ENCODE data around the gene MRPS6. TPM values are rescaled to one million over a fixed set of nuclear protein-coding genes. Genes with fewer than 3 reads are reported as not detected.

MRPS6 gene
- total and polyA plus RNA-seq, 7 donors: 38.8 to 191 (median 80.0) TPM

DNA sequence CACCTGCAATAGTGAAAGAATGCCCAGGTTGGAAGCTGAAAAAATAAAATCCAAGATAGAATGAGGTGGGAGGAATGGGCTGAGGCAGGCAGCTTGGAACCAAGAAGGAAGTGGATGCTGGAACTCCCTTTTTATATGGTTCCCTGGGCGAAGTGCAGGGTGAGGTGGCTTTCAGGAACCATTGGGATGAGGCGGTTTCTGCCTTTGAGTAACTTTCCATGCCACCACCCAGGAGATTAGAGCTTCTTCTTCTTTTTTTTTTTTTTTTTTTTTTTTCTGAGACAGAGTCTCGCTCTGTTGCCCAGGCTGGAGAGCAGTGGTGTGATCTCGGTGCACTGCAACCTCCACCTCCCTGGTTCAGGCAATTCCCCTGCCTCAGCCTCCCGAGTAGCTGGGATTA lies 17.8 kb upstream of the MRPS6 start:
- DNase-seq (no peak), ATAC-seq (no peak)
- Histone ChIP-seq H3K27ac (no peak overlapping the region), H3K36me3 (ENCODE audit: insufficient read depth in 1 of 2, low read depth in 1 of 2) (no peaks in the 10 kb centered on the region), H3K4me1 (no peaks in the 10 kb centered on the region), H3K4me3 (no peak overlapping the region), H3K27me3 (ENCODE audit: insufficient read depth in 3 of 3, low read length in 2 of 3) (no peaks in the 10 kb centered on the region), H3K9me3 (no peaks in the 10 kb centered on the region)
- intact Hi-C loops (cut with DNase I): no loop called here
- TF ChIP-seq, protein P1, sequence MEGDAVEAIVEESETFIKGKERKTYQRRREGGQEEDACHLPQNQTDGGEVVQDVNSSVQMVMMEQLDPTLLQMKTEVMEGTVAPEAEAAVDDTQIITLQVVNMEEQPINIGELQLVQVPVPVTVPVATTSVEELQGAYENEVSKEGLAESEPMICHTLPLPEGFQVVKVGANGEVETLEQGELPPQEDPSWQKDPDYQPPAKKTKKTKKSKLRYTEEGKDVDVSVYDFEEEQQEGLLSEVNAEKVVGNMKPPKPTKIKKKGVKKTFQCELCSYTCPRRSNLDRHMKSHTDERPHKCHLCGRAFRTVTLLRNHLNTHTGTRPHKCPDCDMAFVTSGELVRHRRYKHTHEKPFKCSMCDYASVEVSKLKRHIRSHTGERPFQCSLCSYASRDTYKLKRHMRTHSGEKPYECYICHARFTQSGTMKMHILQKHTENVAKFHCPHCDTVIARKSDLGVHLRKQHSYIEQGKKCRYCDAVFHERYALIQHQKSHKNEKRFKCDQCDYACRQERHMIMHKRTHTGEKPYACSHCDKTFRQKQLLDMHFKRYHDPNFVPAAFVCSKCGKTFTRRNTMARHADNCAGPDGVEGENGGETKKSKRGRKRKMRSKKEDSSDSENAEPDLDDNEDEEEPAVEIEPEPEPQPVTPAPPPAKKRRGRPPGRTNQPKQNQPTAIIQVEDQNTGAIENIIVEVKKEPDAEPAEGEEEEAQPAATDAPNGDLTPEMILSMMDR (IDR thresholded peaks at IDR 0.05): no peak
- WGBS, 3 donors: 77 to 91% (median 89%) methylated on average over 5 of the region's 5 CpGs

DNA sequence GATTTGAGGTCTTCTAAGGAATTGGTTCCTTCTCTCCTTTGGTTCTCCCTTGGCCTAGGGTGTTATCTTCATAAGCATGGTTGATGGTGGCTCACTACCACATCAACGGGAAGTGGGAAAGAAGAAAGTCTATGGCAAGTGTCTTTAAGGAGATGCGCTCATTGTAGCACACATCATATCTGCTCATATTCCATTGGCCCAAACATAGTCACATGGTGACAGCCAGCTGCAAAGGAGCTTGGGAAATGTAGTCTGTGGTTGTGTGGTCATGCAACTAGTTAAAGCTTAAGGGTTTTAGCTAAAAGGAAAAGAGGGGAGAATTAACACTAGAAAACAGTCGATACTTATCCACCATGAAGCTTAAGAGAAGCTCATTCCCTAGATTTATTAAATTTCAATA lies 11.4 kb upstream of the MRPS6 start:
- Histone ChIP-seq H3K27ac (no peak overlapping the region), H3K4me1 (no peaks in the 10 kb centered on the region), H3K4me3 (no peak overlapping the region), H3K9me3 (no peaks in the 10 kb centered on the region), H3K36me3 (ENCODE audit: insufficient read depth in 1 of 2, low read depth in 1 of 2) (no peaks in the 10 kb centered on the region), H3K27me3 (ENCODE audit: insufficient read depth in 3 of 3, low read length in 2 of 3) (no peaks in the 10 kb centered on the region)
- 79 to 85% (median 82%) methylated on average over 3 of the region's 3 CpGs for WGBS, 3 donors
- intact Hi-C loops (cut with DNase I): no loop called here
- ATAC-seq (peak in 3 of 4 donors; percentile 55 to 74 (median 69)), DNase-seq (no peak)
- TF ChIP-seq, protein P1 (IDR thresholded peaks at IDR 0.05): no peak

DNA sequence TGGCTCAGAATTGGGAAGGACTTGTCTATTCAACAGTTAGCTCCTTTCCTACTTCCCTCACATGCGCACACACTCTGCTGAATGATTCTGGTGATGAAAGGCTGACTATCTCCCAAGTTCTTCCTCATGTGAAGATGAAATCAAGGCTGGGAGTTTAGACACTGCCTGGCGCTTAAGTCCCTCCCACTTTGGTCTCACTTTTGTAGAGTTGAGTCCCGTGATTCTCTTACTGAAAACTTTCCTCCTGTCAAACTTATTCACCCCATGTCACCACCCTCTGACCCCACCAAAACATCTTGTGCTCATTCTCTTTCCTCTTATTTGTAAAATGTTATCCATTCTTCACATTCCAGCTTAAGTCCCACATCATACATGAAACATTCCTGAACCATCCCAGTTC lies 8.4 kb upstream of the MRPS6 start:
- DNase-seq: no peak
- Histone ChIP-seq H3K9me3 (no peaks in the 10 kb centered on the region), H3K27me3 (ENCODE audit: insufficient read depth in 3 of 3, low read length in 2 of 3) (no peaks in the 10 kb centered on the region), H3K27ac (no peak overlapping the region), H3K4me1 (no peaks in the 10 kb centered on the region), H3K4me3 (no peak overlapping the region), H3K36me3 (ENCODE audit: insufficient read depth in 1 of 2, low read depth in 1 of 2) (no peaks in the 10 kb centered on the region)
- TF ChIP-seq, protein P1 (IDR thresholded peaks at IDR 0.05): no peak
- intact Hi-C loops (cut with DNase I): loop anchor here in 1 of 2 donors (5.0 kb wide), 1 partner anchor 83 kb away; no protein-coding TSS in a partner anchor
- 67 to 73% (median 70%) methylated on average over 3 of the region's 3 CpGs for WGBS, 3 donors
- no peak for ATAC-seq

DNA sequence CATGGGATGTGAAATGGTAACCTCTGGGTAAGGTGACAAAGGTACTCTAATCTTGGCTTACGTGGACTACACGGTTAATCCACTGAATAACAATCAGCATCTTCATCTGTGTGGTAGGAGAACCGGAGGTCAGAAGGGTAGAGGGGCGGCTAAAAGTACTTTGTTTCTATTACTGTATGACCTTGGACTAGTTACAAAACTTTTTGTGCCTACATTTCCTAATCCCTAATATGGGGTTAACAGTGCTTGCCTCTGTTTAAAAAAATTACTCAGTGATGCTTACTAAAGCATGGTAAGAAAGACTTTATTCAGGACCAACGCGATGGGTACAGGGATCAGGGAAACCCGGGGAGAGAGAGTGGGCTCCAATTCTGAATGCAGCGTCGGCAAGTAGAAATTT lies 1.7 kb upstream of the MRPS6 start:
- 70 to 78% (median 71%) methylated on average over 9 of the region's 9 CpGs for WGBS, 3 donors
- no peaks in the 10 kb centered on the region for H3K9me3 ChIP-seq
- no peaks in the 10 kb centered on the region for H3K27me3 ChIP-seq (ENCODE audit: insufficient read depth in 3 of 3, low read length in 2 of 3)
- intact Hi-C loops (cut with DNase I): loop anchor here (2.0 to 10.0 kb wide), 4 partner anchors 56 to 276 kb away; no protein-coding TSS in a partner anchor
- peaks cover 0 to 3% of the 10 kb centered on the region in 2 donors for H3K36me3 ChIP-seq (ENCODE audit: insufficient read depth in 1 of 2, low read depth in 1 of 2)
- TF ChIP-seq, protein P1 (IDR thresholded peaks at IDR 0.05): no peak
- H3K27ac ChIP-seq: peak overlapping the region; percentile 79
- ATAC-seq (no peak), DNase-seq (no peak)
- no peak overlapping the region for H3K4me3 ChIP-seq
- peaks cover 24% of the 10 kb centered on the region for H3K4me1 ChIP-seq
